Measurements from ENCODE around the gene PPIL1. TPM values are rescaled to one million over a fixed set of nuclear protein-coding genes. Genes with fewer than 3 reads are reported as not detected.

Gene PPIL1
- total RNA-seq, 1 experiment from 2014 or later, result 87.8 TPM

- Histone ChIP-seq H3K9ac (ENCODE audit: extremely low read depth, insufficient read length, low read length) (no peak overlapping the region), H2BK15ac (ENCODE audit: low read depth, low read length) (no peak overlapping the region), H3T11ph (ENCODE audit: low read length) (no peak overlapping the region), H2AK5ac (ENCODE audit: insufficient read length, low read length) (no peak overlapping the region), H3K18ac (ENCODE audit: insufficient read length, low read depth, low read length) (no peak overlapping the region), H2BK5ac (ENCODE audit: insufficient read length, low read length) (no peak overlapping the region), H3K79me1 (ENCODE audit: insufficient read depth, low read depth, low read length, poor library complexity, severe bottlenecking) (no peaks in the 10 kb centered on the region), H3K27ac (ENCODE audit: insufficient read length, low read depth, low read length) (no peak overlapping the region), H2BK12ac (ENCODE audit: insufficient read length, low read depth, low read length) (no peak overlapping the region), H2BK20ac (ENCODE audit: low read depth, low read length, poor library complexity, severe bottlenecking) (no peak overlapping the region), H2BK120ac (ENCODE audit: low read depth, low read length, poor library complexity, severe bottlenecking) (no peak overlapping the region), H3K14ac (ENCODE audit: insufficient read depth, low read length) (no peak overlapping the region), H4K8ac (replicated peaks; ENCODE audit: insufficient read length, low read depth, low read length) (no peak overlapping the region), H3K56ac (ENCODE audit: insufficient read length, low read depth, low read length) (no peak overlapping the region), H3K23ac (ENCODE audit: insufficient read length, low read depth, low read length) (no peak overlapping the region), H3K4me2 (ENCODE audit: insufficient read depth, insufficient read length, low read length) (no peak overlapping the region), H4K91ac (ENCODE audit: insufficient read length, low read depth, low read length) (no peak overlapping the region), H3K23me2 (ENCODE audit: insufficient read length, low read depth, low read length, poor library complexity, severe bottlenecking) (no peaks in the 10 kb centered on the region), H4K5ac (ENCODE audit: insufficient read length, low read depth, low read length) (no peak overlapping the region), H3K9me3 (ENCODE audit: control insufficient read depth, low read depth, low read length) (no peaks in the 10 kb centered on the region), H3K79me2 (ENCODE audit: insufficient read depth, low read length) (no peaks in the 10 kb centered on the region), H3K4ac (ENCODE audit: low read depth, low read length) (no peak overlapping the region), H2AFZ (ENCODE audit: low read length) (no peak overlapping the region), H3K27me3 (ENCODE audit: insufficient read depth, low read length) (peaks cover 11% of the 10 kb centered on the region; the same call in 1 of the 2 replicates), H3K4me1 (ENCODE audit: insufficient read depth, low read length) (peaks cover 3% of the 10 kb centered on the region; the same call in 1 of the 2 replicates), H4K20me1 (ENCODE audit: control insufficient read depth, insufficient read depth, insufficient read length) (no peaks in the 10 kb centered on the region)
- TF ChIP-seq CTCF (conservative IDR thresholded peaks at IDR 0.05), result no peak
- H3K4me1 Mint-ChIP-seq, result peaks cover 16 to 20% of the 10 kb centered on the region in 2 experiments
- no peak overlapping the region for H3K4me3 Mint-ChIP-seq
- H3K27me3 Mint-ChIP-seq (ENCODE audit: low read depth), result peaks cover 41% of the 10 kb centered on the region
- H3K27ac Mint-ChIP-seq, result no peak overlapping the region
- 0 out of 7 replicates have a peak, but pooled peaks cover 0 to 3% (median 0%) of the 10 kb centered on the region in 3 experiments for H3K36me3 Mint-ChIP-seq (ENCODE audit: insufficient read depth in 1 of 3, low read depth in 3 of 3)
- WGBS (ENCODE audit: extremely low coverage, insufficient read length, low lambda C conversion rate), result no CpG with 5 or more reads among the region's 7 CpGs
- DNase-seq, result no peak
- peaks cover 0 to 6% of the 10 kb centered on the region in 2 experiments; a peak in 2 of 5 replicates for H3K9me3 Mint-ChIP-seq
Measured at GRCh38 chr6:36833182-36833789, 41.3 kb downstream of the PPIL1 start.

Data from H9 (cell line).